Glutamatergic neuron (in vitro differentiated cells): ENCODE data around the gene SLC25A28. TPM values are rescaled to one million over a fixed set of nuclear protein-coding genes. Genes with fewer than 3 reads are reported as not detected.

Source experiments
- DNase-seq: peaks from one replicate; pipeline ENCODE4 v3.0.0; 2022
- H3K27ac Mint-ChIP-seq: one replicate; pipeline ENCODE4 v1.8.0; 2020; ENCODE audit warnings: mild to moderate bottlenecking, mixed read lengths, inconsistent platforms; ENCODE audit not compliant: unreplicated experiment
- H3K27me3 Mint-ChIP-seq: one replicate; pipeline ENCODE4 v1.8.0; 2020; ENCODE audit warnings: mild to moderate bottlenecking, moderate library complexity, mixed read lengths, inconsistent platforms; ENCODE audit not compliant: unreplicated experiment
- H3K36me3 Mint-ChIP-seq: one replicate; pipeline ENCODE4 v1.8.0; 2020; ENCODE audit warnings: mild to moderate bottlenecking, mixed read lengths, inconsistent platforms; ENCODE audit not compliant: unreplicated experiment
- H3K4me1 Mint-ChIP-seq: one replicate; pipeline ENCODE4 v1.8.0; 2020; ENCODE audit warnings: mild to moderate bottlenecking, low read depth, mixed read lengths, inconsistent platforms; ENCODE audit not compliant: unreplicated experiment
- H3K4me3 Mint-ChIP-seq: one replicate; pipeline ENCODE4 v1.8.0; 2020; ENCODE audit warnings: mild to moderate bottlenecking, mixed read lengths, inconsistent platforms; ENCODE audit not compliant: unreplicated experiment
- H3K9me3 Mint-ChIP-seq: one replicate; pipeline ENCODE4 v1.8.0; 2020; ENCODE audit warnings: mild to moderate bottlenecking, moderate library complexity, mixed read lengths, inconsistent platforms; ENCODE audit not compliant: unreplicated experiment
- total RNA-seq: library from RNA; stranded (reverse); fragmentation: NEBNext Ultra II Directional; extraction: Animal tissue kit (Norgen Biotek cat#: 25700); gene quantifications from one replicate; pipeline ENCODE4 v1.2.1, GENCODE V29; 2021; ENCODE audit not compliant: unreplicated experiment
- TF ChIP-seq, protein P1 (sequence below): fragments of 200-600 bp; sonication (generic); IDR thresholded peaks from one replicate; pipeline ENCODE4 v1.5.0; 2021; ENCODE audit not compliant: partially characterized antibody, unreplicated experiment

The SLC25A28 gene
- total RNA-seq, 1 donor from 2014 or later = 27.1 TPM

DNA sequence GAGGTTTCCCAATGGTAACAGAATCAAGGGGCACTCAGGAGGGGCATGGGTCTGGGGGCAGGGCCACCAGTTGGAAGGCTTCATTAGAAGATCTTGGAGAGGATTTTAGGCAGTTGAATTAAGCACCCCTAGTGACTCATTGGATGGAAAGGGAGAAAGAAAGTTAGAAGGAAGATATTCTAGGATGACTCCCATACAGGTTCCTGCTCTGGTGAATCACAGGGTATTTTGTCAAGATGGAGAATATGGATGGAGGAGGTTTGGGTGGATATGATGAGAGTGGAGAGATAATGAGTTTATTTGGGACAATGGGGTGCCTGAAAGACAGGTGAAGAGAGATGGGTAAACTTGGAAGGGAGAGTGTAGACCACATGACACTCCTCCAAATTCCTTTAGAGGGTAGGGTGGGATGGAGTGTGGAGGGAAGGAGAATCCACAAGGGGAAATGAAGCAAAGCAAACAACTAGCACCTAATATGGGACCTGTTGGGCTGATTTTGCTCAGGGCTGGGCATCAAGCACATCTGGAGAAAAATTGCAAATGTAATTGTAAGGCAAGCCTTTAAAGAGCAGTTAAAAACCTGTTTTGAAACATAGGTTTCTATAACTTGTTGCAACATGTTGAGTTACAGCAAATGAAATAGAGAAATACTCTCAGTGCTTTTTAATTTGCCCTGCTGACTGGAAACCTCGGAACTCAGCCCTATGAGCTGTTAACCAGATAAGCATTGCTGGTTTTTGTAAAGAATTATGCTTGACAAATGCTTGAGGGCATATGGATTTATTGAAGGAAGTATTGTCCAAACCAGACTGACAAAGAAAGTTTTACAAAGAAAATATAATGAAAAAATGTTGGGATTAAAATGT is 36.2 kb upstream of the SLC25A28 start:
- H3K4me3 Mint-ChIP-seq = no peak overlapping the region
- peaks cover 4% of the 10 kb centered on the region for H3K4me1 Mint-ChIP-seq
- no peaks in the 10 kb centered on the region for H3K9me3 Mint-ChIP-seq
- DNase-seq = no peak
- no peaks in the 10 kb centered on the region for H3K36me3 Mint-ChIP-seq
- TF ChIP-seq, protein P1, sequence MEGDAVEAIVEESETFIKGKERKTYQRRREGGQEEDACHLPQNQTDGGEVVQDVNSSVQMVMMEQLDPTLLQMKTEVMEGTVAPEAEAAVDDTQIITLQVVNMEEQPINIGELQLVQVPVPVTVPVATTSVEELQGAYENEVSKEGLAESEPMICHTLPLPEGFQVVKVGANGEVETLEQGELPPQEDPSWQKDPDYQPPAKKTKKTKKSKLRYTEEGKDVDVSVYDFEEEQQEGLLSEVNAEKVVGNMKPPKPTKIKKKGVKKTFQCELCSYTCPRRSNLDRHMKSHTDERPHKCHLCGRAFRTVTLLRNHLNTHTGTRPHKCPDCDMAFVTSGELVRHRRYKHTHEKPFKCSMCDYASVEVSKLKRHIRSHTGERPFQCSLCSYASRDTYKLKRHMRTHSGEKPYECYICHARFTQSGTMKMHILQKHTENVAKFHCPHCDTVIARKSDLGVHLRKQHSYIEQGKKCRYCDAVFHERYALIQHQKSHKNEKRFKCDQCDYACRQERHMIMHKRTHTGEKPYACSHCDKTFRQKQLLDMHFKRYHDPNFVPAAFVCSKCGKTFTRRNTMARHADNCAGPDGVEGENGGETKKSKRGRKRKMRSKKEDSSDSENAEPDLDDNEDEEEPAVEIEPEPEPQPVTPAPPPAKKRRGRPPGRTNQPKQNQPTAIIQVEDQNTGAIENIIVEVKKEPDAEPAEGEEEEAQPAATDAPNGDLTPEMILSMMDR = no peak
- no peak overlapping the region for H3K27ac Mint-ChIP-seq
- peaks cover 4% of the 10 kb centered on the region for H3K27me3 Mint-ChIP-seq

DNA sequence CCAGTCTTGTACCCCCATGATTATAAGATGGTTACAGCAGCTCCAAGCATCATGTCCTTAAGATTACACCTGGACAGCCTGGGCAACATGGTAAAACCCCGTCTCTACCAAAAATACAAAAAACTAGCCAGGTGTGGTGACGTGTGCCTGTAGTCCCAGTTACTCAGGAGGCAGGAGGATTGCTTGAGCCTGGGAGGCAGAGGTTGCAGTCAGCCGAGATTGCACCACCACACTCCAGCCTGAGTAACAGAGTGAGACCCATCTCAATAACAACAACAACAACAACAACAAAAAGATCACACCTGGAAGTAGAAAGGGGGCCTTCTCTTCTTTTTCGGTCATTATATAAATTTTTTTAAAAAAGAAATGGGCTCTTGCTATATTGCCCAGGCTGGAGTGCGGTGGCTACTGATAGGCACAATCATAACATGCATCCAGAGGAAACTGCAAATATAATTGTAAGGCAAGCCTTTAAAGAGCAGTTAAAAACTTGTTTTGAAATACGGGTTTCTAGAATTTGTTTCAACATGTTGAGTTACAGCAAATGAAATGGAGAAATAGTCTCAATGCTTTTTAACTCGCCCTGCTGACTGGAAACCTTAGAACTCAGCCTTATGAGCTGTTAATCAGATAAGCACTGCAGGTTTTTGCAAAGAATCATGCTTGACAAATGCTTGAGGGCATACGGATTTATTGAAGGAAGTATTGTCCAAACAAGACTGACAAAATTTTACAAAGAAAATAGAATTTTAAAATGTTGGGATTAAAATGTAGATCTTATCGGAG is 34.3 kb upstream of the SLC25A28 start:
- peaks cover 4% of the 10 kb centered on the region for H3K27me3 Mint-ChIP-seq

DNA sequence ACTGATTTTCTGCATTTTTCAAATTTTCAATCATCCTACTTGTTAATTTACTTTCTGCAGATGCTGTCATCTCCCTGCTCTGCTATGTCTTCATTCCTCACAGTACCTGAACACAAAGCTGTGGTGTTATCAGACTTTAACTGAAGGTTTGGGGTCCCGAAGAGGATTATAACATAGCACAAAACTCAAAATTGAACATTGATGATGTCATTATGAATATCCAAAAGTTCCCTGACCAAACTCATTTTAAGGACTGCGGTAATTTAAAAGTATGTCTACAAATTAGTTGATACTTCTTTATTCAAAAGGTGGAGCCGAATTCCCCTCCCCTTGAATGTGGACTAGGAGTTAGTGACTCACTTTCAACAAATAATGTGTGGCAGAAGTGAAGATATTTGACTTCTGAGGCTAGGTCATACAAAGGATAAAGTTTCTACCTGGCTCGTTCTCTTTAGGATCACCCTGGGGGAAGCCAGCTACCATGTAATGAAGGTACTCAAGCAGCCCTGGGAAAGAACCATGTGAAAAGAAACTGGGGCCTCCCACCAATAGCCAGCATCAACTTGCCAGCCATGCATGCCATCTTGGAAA is 32.7 kb upstream of the SLC25A28 start:
- Mint-ChIP-seq H3K4me1 (no peaks in the 10 kb centered on the region), H3K27ac (no peak overlapping the region), H3K36me3 (no peaks in the 10 kb centered on the region), H3K27me3 (peaks cover 2% of the 10 kb centered on the region), H3K4me3 (no peak overlapping the region), H3K9me3 (peaks cover 2% of the 10 kb centered on the region)
- TF ChIP-seq, protein P1 = no peak
- DNase-seq = no peak

More for the DNA sequence above, 34.3 kb upstream of the SLC25A28 start:
- Mint-ChIP-seq H3K4me3 (no peak overlapping the region), H3K36me3 (no peaks in the 10 kb centered on the region), H3K4me1 (no peaks in the 10 kb centered on the region), H3K27ac (no peak overlapping the region), H3K9me3 (peaks cover 2% of the 10 kb centered on the region)
- DNase-seq = no peak
- TF ChIP-seq, protein P1 = no peak

DNA sequence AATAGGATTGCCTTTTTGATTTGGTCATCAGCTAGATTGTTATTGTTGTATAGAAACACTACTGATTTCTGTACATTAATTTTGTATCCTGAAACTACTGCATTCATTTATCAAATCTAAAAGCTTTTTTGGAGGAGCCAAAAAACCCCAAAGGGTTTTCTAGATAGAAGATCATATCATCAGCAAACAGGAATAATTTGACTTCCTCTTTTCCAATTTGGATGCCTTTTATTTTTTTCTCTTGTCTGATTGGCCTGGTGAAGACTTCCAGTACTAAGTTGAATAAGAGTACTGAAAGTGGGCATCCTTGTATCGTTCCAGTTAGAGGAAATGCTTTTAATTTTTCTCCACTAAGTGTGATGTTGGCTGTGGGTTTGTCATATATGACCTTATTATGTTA is 28.5 kb upstream of the SLC25A28 start:
- Mint-ChIP-seq H3K27ac (no peak overlapping the region), H3K9me3 (peaks cover 2% of the 10 kb centered on the region), H3K36me3 (peaks cover 7% of the 10 kb centered on the region), H3K27me3 (peaks cover 1% of the 10 kb centered on the region), H3K4me1 (no peaks in the 10 kb centered on the region), H3K4me3 (no peak overlapping the region)
- DNase-seq = no peak
- TF ChIP-seq, protein P1 = no peak
